ENCODE results near the gene ALKBH3. TPM values are rescaled to one million over a fixed set of nuclear protein-coding genes. Genes with fewer than 3 reads are reported as not detected.

The ALKBH3 gene
- total and polyA plus RNA-seq, 12 donors = 19.7 to 45.3 (median 31.5) TPM

DNA sequence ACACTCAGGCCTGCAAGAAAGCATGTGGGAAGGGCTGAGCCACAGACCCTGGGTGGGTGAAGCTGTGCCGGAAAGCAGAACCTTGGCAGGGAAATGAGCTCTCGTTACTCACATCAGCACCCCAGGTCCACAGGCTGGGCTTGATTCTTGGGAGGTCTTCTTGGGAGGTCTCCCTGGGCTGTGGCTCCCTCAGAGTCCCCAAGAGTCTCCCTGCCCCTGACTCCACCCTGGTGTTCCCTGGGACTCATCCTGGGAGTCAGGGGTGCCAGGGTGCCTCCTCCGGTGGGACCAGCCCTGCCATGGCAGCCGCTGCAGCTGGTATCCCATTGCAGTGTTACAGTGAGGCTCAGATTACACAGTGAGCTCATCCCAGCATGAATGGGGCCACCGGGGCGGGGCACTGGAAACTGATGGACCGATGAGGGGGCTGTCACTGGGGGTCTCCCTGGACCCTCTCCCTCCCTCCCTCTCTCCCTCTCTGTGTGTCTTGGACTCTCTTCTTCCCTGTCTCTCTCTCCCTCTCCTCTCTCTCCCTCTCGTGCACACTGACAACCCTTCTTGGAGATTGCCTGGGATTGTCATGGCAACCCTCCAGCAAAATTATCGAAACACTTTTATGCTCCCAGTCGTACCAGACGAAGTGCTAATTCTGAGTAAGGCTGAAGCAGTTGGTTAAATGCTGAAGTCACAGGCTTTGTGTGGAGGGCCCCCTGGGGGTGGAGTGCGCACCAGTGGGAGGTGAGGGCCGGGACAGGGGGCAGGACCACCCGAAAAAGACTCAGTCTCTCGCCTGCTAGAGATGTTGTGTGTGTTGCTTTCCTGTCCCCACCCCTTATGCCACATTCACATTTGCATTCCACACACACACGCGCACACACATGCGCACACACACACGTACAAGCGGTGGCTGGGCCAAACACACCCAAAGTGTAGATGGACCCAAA, 53.2 kb downstream of the ALKBH3 start:
- peak overlapping the region in 1 of 5 donors; percentile 2 for H3K27ac ChIP-seq
- no peaks in the 10 kb centered on the region for H3K9me3 ChIP-seq (replicated peaks in 1 of 3)
- 46 to 55% (median 50%) methylated on average over 19 to 20 of the region's 20 CpGs for WGBS, 4 donors
- H3K36me3 ChIP-seq (replicated peaks in 1 of 2) = no peaks in the 10 kb centered on the region
- intact Hi-C loops (cut with DNase I) = no loop called here
- TF ChIP-seq, protein P1, sequence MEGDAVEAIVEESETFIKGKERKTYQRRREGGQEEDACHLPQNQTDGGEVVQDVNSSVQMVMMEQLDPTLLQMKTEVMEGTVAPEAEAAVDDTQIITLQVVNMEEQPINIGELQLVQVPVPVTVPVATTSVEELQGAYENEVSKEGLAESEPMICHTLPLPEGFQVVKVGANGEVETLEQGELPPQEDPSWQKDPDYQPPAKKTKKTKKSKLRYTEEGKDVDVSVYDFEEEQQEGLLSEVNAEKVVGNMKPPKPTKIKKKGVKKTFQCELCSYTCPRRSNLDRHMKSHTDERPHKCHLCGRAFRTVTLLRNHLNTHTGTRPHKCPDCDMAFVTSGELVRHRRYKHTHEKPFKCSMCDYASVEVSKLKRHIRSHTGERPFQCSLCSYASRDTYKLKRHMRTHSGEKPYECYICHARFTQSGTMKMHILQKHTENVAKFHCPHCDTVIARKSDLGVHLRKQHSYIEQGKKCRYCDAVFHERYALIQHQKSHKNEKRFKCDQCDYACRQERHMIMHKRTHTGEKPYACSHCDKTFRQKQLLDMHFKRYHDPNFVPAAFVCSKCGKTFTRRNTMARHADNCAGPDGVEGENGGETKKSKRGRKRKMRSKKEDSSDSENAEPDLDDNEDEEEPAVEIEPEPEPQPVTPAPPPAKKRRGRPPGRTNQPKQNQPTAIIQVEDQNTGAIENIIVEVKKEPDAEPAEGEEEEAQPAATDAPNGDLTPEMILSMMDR (IDR thresholded peaks at IDR 0.05) = peak in 1 of 6 experiments; percentile 6
- TF ChIP-seq POLR2A (IDR thresholded peaks at IDR 0.05) = no peak
- peak in 1 of 7 donors; percentile 58 for DNase-seq
- H3K27me3 ChIP-seq = no peaks in the 10 kb centered on the region
- no peak overlapping the region for H3K4me3 ChIP-seq
- H3K4me1 ChIP-seq (replicated peaks in 1 of 2) = peaks cover 0 to 11% of the 10 kb centered on the region in 2 donors

DNA sequence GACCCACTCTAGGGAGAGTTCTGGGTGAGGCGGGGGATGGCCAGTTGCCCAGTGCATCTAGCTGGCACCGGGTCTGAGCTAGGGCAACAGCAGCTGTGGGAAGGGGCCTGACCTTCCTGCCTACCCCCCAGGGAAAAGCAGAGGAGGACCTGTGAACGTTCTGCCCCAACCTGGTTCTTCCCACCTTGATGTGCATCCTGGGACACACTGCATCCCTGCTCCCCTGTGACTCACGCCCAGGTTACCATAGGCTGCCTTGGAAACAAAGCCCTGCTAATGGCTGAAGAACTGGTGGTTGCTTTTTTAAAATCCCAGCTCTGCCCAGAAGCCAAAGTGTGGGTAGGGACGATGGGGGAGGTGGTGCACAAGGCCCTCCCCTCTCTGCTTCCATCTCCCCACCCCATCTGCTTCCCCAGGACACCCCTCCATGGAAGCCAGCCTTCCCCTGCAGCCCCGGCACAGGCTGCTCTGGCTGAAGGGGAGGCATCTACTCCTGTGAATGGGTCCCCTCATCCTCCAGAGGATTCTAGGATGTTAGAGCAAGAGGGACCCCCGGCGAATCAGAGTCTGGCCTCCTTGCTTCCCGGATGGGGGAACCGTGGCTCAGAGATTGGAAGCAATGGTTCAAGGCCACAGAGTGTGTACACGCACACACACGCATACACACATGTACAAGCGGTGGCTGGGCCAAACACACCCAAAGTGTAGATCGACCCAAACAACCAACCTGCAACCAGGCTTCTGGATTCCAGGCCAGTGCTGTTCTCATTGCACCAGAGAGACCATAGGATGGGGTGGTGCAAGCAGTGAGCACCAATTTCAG, 54.2 kb downstream of the ALKBH3 start:
- peak in 1 of 7 donors; percentile 23 for DNase-seq
- 58 to 82% (median 77%) methylated on average over 8 to 14 of the region's 14 CpGs for WGBS, 4 donors

DNA sequence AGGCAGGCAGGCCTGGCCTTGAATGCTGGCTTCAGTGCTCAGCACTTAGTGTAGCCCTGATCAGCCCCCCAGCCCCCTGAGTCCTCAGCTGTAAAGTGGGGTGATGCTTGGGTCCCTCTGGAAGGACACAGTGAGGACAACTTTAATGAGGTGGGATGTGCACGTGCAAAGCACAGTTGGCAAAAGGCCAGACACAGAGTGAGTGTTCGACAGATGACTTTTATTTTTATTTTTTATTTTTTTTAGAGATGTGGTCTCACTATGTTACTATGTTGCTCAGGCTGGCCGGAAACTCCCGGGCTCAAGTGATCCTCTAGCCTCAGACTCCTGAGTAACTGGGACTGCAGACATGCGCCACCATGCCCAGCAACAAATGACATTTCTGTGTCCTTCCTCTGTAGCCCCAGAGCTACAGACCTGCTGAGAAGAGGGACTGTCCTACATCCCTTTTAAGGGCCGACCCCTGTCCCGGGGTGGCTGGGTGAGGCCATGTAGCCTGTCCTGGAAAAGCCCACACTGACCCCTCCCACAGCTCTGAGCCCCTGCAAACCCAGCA, 54.9 kb downstream of the ALKBH3 start:
- no peak for DNase-seq
- WGBS, 4 donors = 73 to 84% (median 80%) methylated on average over 5 to 7 of the region's 7 CpGs
- no peaks in the 10 kb centered on the region for H3K36me3 ChIP-seq (replicated peaks in 1 of 2)
- H3K9me3 ChIP-seq (replicated peaks in 1 of 3) = no peaks in the 10 kb centered on the region
- no peak overlapping the region for H3K4me3 ChIP-seq
- peaks cover 0 to 11% of the 10 kb centered on the region in 2 donors for H3K4me1 ChIP-seq (replicated peaks in 1 of 2)
- H3K27ac ChIP-seq = no peak overlapping the region
- TF ChIP-seq POLR2A (IDR thresholded peaks at IDR 0.05) = no peak
- TF ChIP-seq, protein P1 (IDR thresholded peaks at IDR 0.05) = no peak
- H3K27me3 ChIP-seq = no peaks in the 10 kb centered on the region
- intact Hi-C loops (cut with DNase I) = no loop called here

More for the DNA sequence above, 54.2 kb downstream of the ALKBH3 start:
- TF ChIP-seq POLR2A (IDR thresholded peaks at IDR 0.05) = no peak
- TF ChIP-seq, protein P1 (IDR thresholded peaks at IDR 0.05) = no peak
- Histone ChIP-seq H3K4me3 (no peak overlapping the region), H3K27ac (no peak overlapping the region), H3K36me3 (replicated peaks in 1 of 2) (no peaks in the 10 kb centered on the region), H3K4me1 (replicated peaks in 1 of 2) (peaks cover 0 to 11% of the 10 kb centered on the region in 2 donors), H3K27me3 (no peaks in the 10 kb centered on the region), H3K9me3 (replicated peaks in 1 of 3) (no peaks in the 10 kb centered on the region)
- intact Hi-C loops (cut with DNase I) = no loop called here

DNA sequence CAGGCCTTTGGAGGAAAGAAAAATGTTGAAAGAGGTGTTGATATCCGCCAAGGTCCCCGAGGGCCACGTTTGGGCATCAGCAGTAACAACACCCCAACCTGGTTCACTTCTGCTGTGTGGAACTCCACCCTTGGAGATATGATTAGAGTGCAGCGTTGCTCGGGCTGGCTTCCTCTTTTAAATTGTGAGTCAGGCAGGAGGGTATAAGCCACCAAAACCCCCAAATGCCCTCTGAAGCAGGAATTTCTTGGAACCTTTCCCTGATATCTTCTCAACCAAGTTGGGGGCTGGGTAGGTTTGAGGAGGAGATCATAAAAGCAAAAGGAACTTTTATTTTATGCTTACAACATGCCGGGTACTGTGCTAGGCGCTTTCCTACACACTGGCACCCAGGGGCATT, 55.4 kb downstream of the ALKBH3 start:
- WGBS, 4 donors = 66 to 72% (median 69%) methylated on average over 7 of the region's 7 CpGs
- TF ChIP-seq, protein P1 (IDR thresholded peaks at IDR 0.05) = no peak
- TF ChIP-seq POLR2A (IDR thresholded peaks at IDR 0.05) = no peak
- Histone ChIP-seq H3K27ac (no peak overlapping the region), H3K36me3 (replicated peaks in 1 of 2) (no peaks in the 10 kb centered on the region), H3K27me3 (no peaks in the 10 kb centered on the region), H3K4me3 (no peak overlapping the region), H3K4me1 (replicated peaks in 1 of 2) (peaks cover 0 to 11% of the 10 kb centered on the region in 2 donors), H3K9me3 (replicated peaks in 1 of 3) (no peaks in the 10 kb centered on the region)
- intact Hi-C loops (cut with DNase I) = no loop called here
- no peak for DNase-seq
